DND-41 (cell line): Measurements from ENCODE around the gene ABHD17C.

Experiments
- ATAC-seq: fragments of 200-7000 bp; cut with Tn5 transposase; 3 replicates; pipeline ENCODE4 v1.9.1; 2021; ENCODE audit warnings: low read depth; ENCODE audit not compliant: insufficient read depth
- DNase-seq: peaks from one replicate; pipeline ENCODE4 v3.0.0-alpha.2; 2020
- H2AFZ ChIP-seq: 2 replicates; pipeline ENCODE4 v1.6.0; 2012; ENCODE audit warnings: low read depth, low read length
- H3K27ac ChIP-seq: 2 replicates; pipeline ENCODE4 v1.5.1; 2012; ENCODE audit warnings: low read length, inconsistent platforms
- H3K27me3 ChIP-seq: fragments of 200-600 bp; sonication (generic); 2 replicates; pipeline ENCODE4 v1.6.0; 2012; ENCODE audit warnings: low read length, mild to moderate bottlenecking, inconsistent platforms; ENCODE audit not compliant: insufficient read depth, poor library complexity
- H3K36me3 ChIP-seq: 2 replicates; pipeline ENCODE4 v1.5.1; 2012; ENCODE audit warnings: low read length, inconsistent platforms; ENCODE audit not compliant: insufficient read depth
- H3K4me1 ChIP-seq: 2 replicates; pipeline ENCODE4 v1.5.1; 2012; ENCODE audit warnings: mild to moderate bottlenecking, low read length; ENCODE audit not compliant: insufficient read depth
- H3K4me2 ChIP-seq: 2 replicates; pipeline ENCODE4 v1.6.0; 2012; ENCODE audit warnings: mild to moderate bottlenecking, moderate library complexity, low read length, inconsistent platforms; ENCODE audit not compliant: insufficient read depth
- H3K4me3 ChIP-seq, 2 experiments: fragments of 200-600 bp in 1 of 2; shearing (Covaris generic) in 1 of 2; 2 replicates each; pipeline ENCODE4 v1.5.1; 2012 to 2016; ENCODE audit warnings: inconsistent platforms in 2 of 2, low read length in 2 of 2, mild to moderate bottlenecking in 2 of 2, low read depth in 1 of 2, moderate library complexity in 1 of 2
- H3K79me2 ChIP-seq: 2 replicates; pipeline ENCODE4 v1.6.0; 2012; ENCODE audit warnings: low read length, inconsistent platforms; ENCODE audit not compliant: insufficient read depth
- H3K9ac ChIP-seq: 2 replicates; pipeline ENCODE4 v1.6.0; 2012; ENCODE audit warnings: low read depth, mild to moderate bottlenecking, inconsistent platforms, low read length, moderate library complexity
- H3K9me3 ChIP-seq: 2 replicates; pipeline ENCODE4 v1.5.1; 2012; ENCODE audit warnings: low read length, moderate library complexity, mild to moderate bottlenecking, inconsistent platforms; ENCODE audit not compliant: insufficient read depth, severe bottlenecking
- H4K20me1 ChIP-seq: 2 replicates; pipeline ENCODE4 v1.6.0; 2012; ENCODE audit warnings: low read length; ENCODE audit not compliant: insufficient read depth
- EZH2 ChIP-seq: IDR thresholded peaks from 3 replicates; pipeline ENCODE4 v1.6.1; 2012; ENCODE audit warnings: borderline replicate concordance, low read depth, mild to moderate bottlenecking, moderate library complexity, low read length, inconsistent platforms; ENCODE audit not compliant: severe bottlenecking
- TF ChIP-seq, protein P1 (sequence below): IDR thresholded peaks from 2 replicates; pipeline ENCODE4 v1.5.1; 2012; ENCODE audit warnings: borderline replicate concordance, low read length, moderate library complexity, mild to moderate bottlenecking; ENCODE audit not compliant: poor library complexity, severe bottlenecking; ENCODE audit errors: extremely low read depth

Gene ABHD17C

DNA sequence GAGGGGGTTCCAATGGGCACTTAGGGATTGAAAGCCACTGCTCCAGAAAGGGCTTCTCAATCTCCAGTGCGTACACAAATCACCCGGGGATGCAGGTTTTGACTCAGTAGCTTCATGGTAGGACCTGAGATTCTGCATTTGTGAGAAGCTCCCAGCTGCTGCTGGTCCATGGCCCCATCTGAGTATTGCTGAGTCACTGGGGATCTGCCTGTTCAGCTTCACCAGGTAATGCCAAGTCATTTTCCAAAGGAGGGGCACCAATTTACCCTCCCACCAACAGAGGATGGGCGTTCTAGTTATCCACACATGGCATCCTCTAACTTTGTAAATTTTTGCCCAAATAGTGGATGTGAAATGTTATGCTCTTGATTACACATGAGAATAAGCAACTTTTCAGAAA is 71.2 kb downstream of the ABHD17C start:
- H3K4me1 ChIP-seq, result no peaks in the 10 kb centered on the region

GRCh38 chr15:80768158-80768557 is 73.0 kb downstream of the ABHD17C start:
- Histone ChIP-seq H2AFZ (no peak overlapping the region), H4K20me1 (no peaks in the 10 kb centered on the region), H3K36me3 (no peaks in the 10 kb centered on the region), H3K4me2 (no peak overlapping the region), H3K79me2 (no peaks in the 10 kb centered on the region), H3K27ac (no peak overlapping the region), H3K9me3 (no peaks in the 10 kb centered on the region), H3K4me1 (no peaks in the 10 kb centered on the region), H3K4me3 (no peak overlapping the region), H3K27me3 (no peaks in the 10 kb centered on the region), H3K9ac (no peak overlapping the region)
- DNase-seq (no peak), ATAC-seq (no peak)
- TF ChIP-seq, protein P1, sequence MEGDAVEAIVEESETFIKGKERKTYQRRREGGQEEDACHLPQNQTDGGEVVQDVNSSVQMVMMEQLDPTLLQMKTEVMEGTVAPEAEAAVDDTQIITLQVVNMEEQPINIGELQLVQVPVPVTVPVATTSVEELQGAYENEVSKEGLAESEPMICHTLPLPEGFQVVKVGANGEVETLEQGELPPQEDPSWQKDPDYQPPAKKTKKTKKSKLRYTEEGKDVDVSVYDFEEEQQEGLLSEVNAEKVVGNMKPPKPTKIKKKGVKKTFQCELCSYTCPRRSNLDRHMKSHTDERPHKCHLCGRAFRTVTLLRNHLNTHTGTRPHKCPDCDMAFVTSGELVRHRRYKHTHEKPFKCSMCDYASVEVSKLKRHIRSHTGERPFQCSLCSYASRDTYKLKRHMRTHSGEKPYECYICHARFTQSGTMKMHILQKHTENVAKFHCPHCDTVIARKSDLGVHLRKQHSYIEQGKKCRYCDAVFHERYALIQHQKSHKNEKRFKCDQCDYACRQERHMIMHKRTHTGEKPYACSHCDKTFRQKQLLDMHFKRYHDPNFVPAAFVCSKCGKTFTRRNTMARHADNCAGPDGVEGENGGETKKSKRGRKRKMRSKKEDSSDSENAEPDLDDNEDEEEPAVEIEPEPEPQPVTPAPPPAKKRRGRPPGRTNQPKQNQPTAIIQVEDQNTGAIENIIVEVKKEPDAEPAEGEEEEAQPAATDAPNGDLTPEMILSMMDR, result no peak
- no peak for TF ChIP-seq EZH2

More for the DNA sequence above, 71.2 kb downstream of the ABHD17C start:
- DNase-seq (no peak), ATAC-seq (no peak)
- Histone ChIP-seq H3K4me3 (no peak overlapping the region), H3K79me2 (no peaks in the 10 kb centered on the region), H3K4me2 (no peak overlapping the region), H3K9ac (no peak overlapping the region), H3K27ac (no peak overlapping the region), H2AFZ (no peak overlapping the region), H3K36me3 (no peaks in the 10 kb centered on the region), H3K27me3 (no peaks in the 10 kb centered on the region), H3K9me3 (no peaks in the 10 kb centered on the region), H4K20me1 (no peaks in the 10 kb centered on the region)
- TF ChIP-seq, protein P1, result no peak
- TF ChIP-seq EZH2, result no peak

- Histone ChIP-seq H3K9me3 (no peaks in the 10 kb centered on the region), H3K4me1 (no peaks in the 10 kb centered on the region), H3K36me3 (no peaks in the 10 kb centered on the region), H3K9ac (no peak overlapping the region), H3K4me2 (no peak overlapping the region), H3K27me3 (no peaks in the 10 kb centered on the region), H3K4me3 (no peak overlapping the region), H3K27ac (no peak overlapping the region), H4K20me1 (no peaks in the 10 kb centered on the region), H2AFZ (no peak overlapping the region), H3K79me2 (no peaks in the 10 kb centered on the region)
- TF ChIP-seq, protein P1, result no peak
- TF ChIP-seq EZH2, result no peak
- DNase-seq, result no peak
- ATAC-seq, result no peak
Observed at GRCh38 chr15:80769153-80769828, 74.2 kb downstream of the ABHD17C start.
